Osteoblast (primary cell): ENCODE measurements around the gene NTM. TPM values are rescaled to one million over a fixed set of nuclear protein-coding genes. Genes with fewer than 3 reads are reported as not detected.
"Not testable (repeated sequence)": the region's sequence is repeated elsewhere in the genome, so short reads cannot be mapped to it uniquely, and the experiment has no call there.

Experiments
- DNase-seq: peaks from one replicate; pipeline ENCODE4 v3.0.0; 2011; ENCODE audit warnings: low spot score, mixed read lengths; ENCODE audit not compliant: insufficient read length; ENCODE audit errors: missing footprints
- H2AFZ ChIP-seq: 2 replicates; pipeline ENCODE4 v1.6.0; 2011; ENCODE audit warnings: mild to moderate bottlenecking, low read length
- H3K27ac ChIP-seq: 2 replicates; pipeline ENCODE4 v1.5.1; 2011; ENCODE audit warnings: mild to moderate bottlenecking, low read depth, low read length, moderate library complexity
- H3K27me3 ChIP-seq: 2 replicates; pipeline ENCODE4 v1.6.0; 2012; ENCODE audit warnings: mild to moderate bottlenecking, control low read depth, inconsistent platforms, low read length, moderate library complexity; ENCODE audit not compliant: insufficient read depth
- H3K36me3 ChIP-seq: 2 replicates; pipeline ENCODE4 v1.5.1; 2011; ENCODE audit warnings: mild to moderate bottlenecking, low read length, control low read depth, moderate library complexity; ENCODE audit not compliant: insufficient read depth
- H3K4me1 ChIP-seq: 2 replicates; pipeline ENCODE4 v1.5.1; 2011; ENCODE audit warnings: mild to moderate bottlenecking, low read length, control low read depth, moderate library complexity; ENCODE audit not compliant: insufficient read depth
- H3K4me2 ChIP-seq: 2 replicates; pipeline ENCODE4 v1.6.0; 2011; ENCODE audit warnings: mild to moderate bottlenecking, low read length; ENCODE audit not compliant: insufficient read depth
- H3K4me3 ChIP-seq: fragments of 200-600 bp; sonication (generic); 3 replicates; pipeline ENCODE4 v1.5.1; 2012; ENCODE audit warnings: mild to moderate bottlenecking, low read length, inconsistent platforms; ENCODE audit not compliant: insufficient read depth
- H3K79me2 ChIP-seq: 2 replicates; pipeline ENCODE4 v1.6.0; 2012; ENCODE audit warnings: mild to moderate bottlenecking, low read length, control low read depth, inconsistent platforms; ENCODE audit not compliant: insufficient read depth
- H3K9me3 ChIP-seq: 2 replicates; pipeline ENCODE4 v1.5.1; 2011; ENCODE audit warnings: low read depth, low read length, control low read depth
- H4K20me1 ChIP-seq: 2 replicates; pipeline ENCODE4 v1.6.0; 2012; ENCODE audit warnings: mild to moderate bottlenecking, low read length, control low read depth; ENCODE audit not compliant: insufficient read depth
- CTCF ChIP-seq: IDR thresholded peaks from 2 replicates; pipeline ENCODE4 v1.5.1; 2011; ENCODE audit warnings: mild to moderate bottlenecking, low read depth, low read length, moderate library complexity; ENCODE audit errors: extremely low read depth
- total RNA-seq: library from RNA; depleted of rRNA; stranded (reverse); fragments of >200 nt; gene quantifications from 2 replicates; pipeline ENCODE4 v1.2.3, GENCODE V29; 2012

NTM gene
- total RNA-seq, 1 donor = 48.1 TPM

- H2AFZ ChIP-seq = no peak overlapping the region
Observed at GRCh38 chr11:131677828-131678470, 307.5 kb downstream of the NTM start.

GRCh38 chr11:131678658-131679340 is 308.4 kb downstream of the NTM start:
- TF ChIP-seq CTCF = no peak
- no peaks in the 10 kb centered on the region for H4K20me1 ChIP-seq
- H3K27ac ChIP-seq = no peak overlapping the region
- H3K9me3 ChIP-seq = no peaks in the 10 kb centered on the region
- H3K4me1 ChIP-seq = peaks cover 15% of the 10 kb centered on the region
- no peak overlapping the region for H3K4me2 ChIP-seq
- no peak overlapping the region for H2AFZ ChIP-seq
- no peak overlapping the region for H3K4me3 ChIP-seq
- no peaks in the 10 kb centered on the region for H3K79me2 ChIP-seq
- H3K36me3 ChIP-seq = no peaks in the 10 kb centered on the region
- H3K27me3 ChIP-seq = peaks cover 17% of the 10 kb centered on the region
- DNase-seq = peak; percentile 77

More at GRCh38 chr11:131677828-131678470, 307.5 kb downstream of the NTM start:
- Histone ChIP-seq H3K4me1 (peaks cover 15% of the 10 kb centered on the region), H3K27me3 (peaks cover 9% of the 10 kb centered on the region), H3K9me3 (no peaks in the 10 kb centered on the region), H3K79me2 (no peaks in the 10 kb centered on the region), H4K20me1 (no peaks in the 10 kb centered on the region), H3K27ac (no peak overlapping the region), H3K4me3 (no peak overlapping the region), H3K36me3 (no peaks in the 10 kb centered on the region), H3K4me2 (no peak overlapping the region)
- no peak for DNase-seq
- TF ChIP-seq CTCF = no peak

GRCh38 chr11:131680448-131680847 is 310.0 kb downstream of the NTM start:
- H3K27ac ChIP-seq, H3K36me3 ChIP-seq, H3K79me2 ChIP-seq, DNase-seq, H3K4me2 ChIP-seq, H3K9me3 ChIP-seq, H4K20me1 ChIP-seq, H3K4me1 ChIP-seq, H3K4me3 ChIP-seq, H2AFZ ChIP-seq: not testable (repeated sequence)
- peaks cover 22% of the 10 kb centered on the region for H3K27me3 ChIP-seq

- H3K27me3 ChIP-seq = peaks cover 25% of the 10 kb centered on the region
- H3K36me3 ChIP-seq = no peaks in the 10 kb centered on the region
- no peaks in the 10 kb centered on the region for H3K9me3 ChIP-seq
- no peaks in the 10 kb centered on the region for H3K4me1 ChIP-seq
- no peaks in the 10 kb centered on the region for H3K79me2 ChIP-seq
- H3K4me3 ChIP-seq = no peak overlapping the region
- no peak overlapping the region for H3K4me2 ChIP-seq
- H2AFZ ChIP-seq = no peak overlapping the region
- TF ChIP-seq CTCF = no peak
- H3K27ac ChIP-seq = no peak overlapping the region
- DNase-seq = no peak
- no peaks in the 10 kb centered on the region for H4K20me1 ChIP-seq
Observed at GRCh38 chr11:131681920-131682319, 311.5 kb downstream of the NTM start.
